ENCODE results near the gene KDM5B.
"Not testable (repeated sequence)": the region's sequence is repeated elsewhere in the genome, so short reads cannot be mapped to it uniquely, and the experiment has no call there.

KDM5B gene

GRCh38 chr1:202716654-202717053 is 91.6 kb downstream of the KDM5B start:
- in situ Hi-C loops (cut with HindIII; ENCODE audit: low sequenced_read_pairs), result no loop called here

- in situ Hi-C loops (cut with HindIII; ENCODE audit: low sequenced_read_pairs), result not testable (repeated sequence)
Observed at GRCh38 chr1:202714202-202714601, 94.0 kb downstream of the KDM5B start.

- in situ Hi-C loops (cut with HindIII; ENCODE audit: low sequenced_read_pairs), result no loop called here
Observed at GRCh38 chr1:202713110-202713509, 95.1 kb downstream of the KDM5B start.

GRCh38 chr1:202711949-202712635 is 96.1 kb downstream of the KDM5B start:
- in situ Hi-C loops (cut with HindIII; ENCODE audit: low sequenced_read_pairs), result no loop called here

- in situ Hi-C loops (cut with HindIII; ENCODE audit: low sequenced_read_pairs), result no loop called here
Observed at GRCh38 chr1:202710070-202711045, 97.9 kb downstream of the KDM5B start, which contains the start of gene SYT2. Gene SYT2, minus strand, starts transcription at chr1:202710454. Its CDS starts 104,682 bp downstream, at chr1:202605772.

GRCh38 chr1:202709276-202710041 is 98.8 kb downstream of the KDM5B start:
- in situ Hi-C loops (cut with HindIII; ENCODE audit: low sequenced_read_pairs), result no loop called here

- in situ Hi-C loops (cut with HindIII; ENCODE audit: low sequenced_read_pairs), result no loop called here
Observed at GRCh38 chr1:202708456-202709275, 99.6 kb downstream of the KDM5B start.

- in situ Hi-C loops (cut with HindIII; ENCODE audit: low sequenced_read_pairs), result no loop called here
Observed at GRCh38 chr1:202706851-202707250, 101.4 kb downstream of the KDM5B start.

- in situ Hi-C loops (cut with HindIII; ENCODE audit: low sequenced_read_pairs), result no loop called here
Observed at GRCh38 chr1:202704601-202705000, 103.6 kb downstream of the KDM5B start.

GRCh38 chr1:202703191-202703590 is 105.0 kb downstream of the KDM5B start:
- in situ Hi-C loops (cut with HindIII; ENCODE audit: low sequenced_read_pairs), result no loop called here

GRCh38 chr1:202702088-202702487 is 106.1 kb downstream of the KDM5B start:
- in situ Hi-C loops (cut with HindIII; ENCODE audit: low sequenced_read_pairs), result no loop called here

GRCh38 chr1:202701200-202701599 is 107.0 kb downstream of the KDM5B start:
- in situ Hi-C loops (cut with HindIII; ENCODE audit: low sequenced_read_pairs), result no loop called here

- in situ Hi-C loops (cut with HindIII; ENCODE audit: low sequenced_read_pairs), result no loop called here
Observed at GRCh38 chr1:202700061-202700460, 108.2 kb downstream of the KDM5B start.

GRCh38 chr1:202698276-202698675 is 109.9 kb downstream of the KDM5B start:
- in situ Hi-C loops (cut with HindIII; ENCODE audit: low sequenced_read_pairs), result loop anchor here (5.0 kb wide), 1 partner anchor 34 kb away; no protein-coding TSS in a partner anchor

- in situ Hi-C loops (cut with HindIII; ENCODE audit: low sequenced_read_pairs), result loop anchor here (5.0 kb wide), 1 partner anchor 35 kb away; no protein-coding TSS in a partner anchor
Observed at GRCh38 chr1:202697038-202697437, 111.2 kb downstream of the KDM5B start.

GRCh38 chr1:202694314-202694713 is 113.9 kb downstream of the KDM5B start:
- in situ Hi-C loops (cut with HindIII; ENCODE audit: low sequenced_read_pairs), result no loop called here

GRCh38 chr1:202692959-202693555 is 115.2 kb downstream of the KDM5B start:
- in situ Hi-C loops (cut with HindIII; ENCODE audit: low sequenced_read_pairs), result no loop called here

- in situ Hi-C loops (cut with HindIII; ENCODE audit: low sequenced_read_pairs), result no loop called here
Observed at GRCh38 chr1:202691816-202692215, 116.4 kb downstream of the KDM5B start.

- in situ Hi-C loops (cut with HindIII; ENCODE audit: low sequenced_read_pairs), result no loop called here
Observed at GRCh38 chr1:202689493-202690342, 118.5 kb downstream of the KDM5B start.

All from endothelial cell of hepatic sinusoid (primary cell).